ENCODE results near the gene CCNL2.

Gene CCNL2

DNA sequence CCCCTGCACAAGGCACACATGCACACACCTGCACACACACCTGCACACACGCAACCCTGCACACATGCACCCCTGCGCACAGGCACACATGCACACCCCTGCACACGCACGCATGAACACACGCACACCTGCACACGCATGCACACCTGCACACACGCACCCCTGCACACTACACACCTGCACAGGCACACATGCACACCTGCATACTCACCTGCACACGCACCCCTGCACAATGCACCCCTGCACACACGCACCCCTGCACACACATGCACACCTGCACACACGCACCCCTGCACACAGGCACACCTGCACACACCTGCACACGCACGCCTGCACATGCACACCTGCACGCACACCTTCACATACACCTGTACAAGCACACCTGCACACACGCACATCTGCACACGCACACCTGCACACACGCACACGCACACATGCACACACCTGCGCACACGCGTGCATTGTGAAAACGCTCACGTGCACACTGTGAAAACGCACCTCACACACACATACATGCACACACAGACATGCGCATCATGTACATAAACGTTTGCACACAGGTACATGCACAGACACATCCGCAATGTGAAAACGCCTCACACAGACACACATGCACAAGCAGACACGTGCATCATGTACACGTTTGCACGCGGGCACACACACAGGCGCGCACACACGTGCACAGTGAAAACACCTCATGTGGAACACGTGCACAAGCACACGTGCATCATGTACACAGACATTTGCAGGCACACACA lies 58.2 kb downstream of the CCNL2 start:
- no peak for ATAC-seq

DNA sequence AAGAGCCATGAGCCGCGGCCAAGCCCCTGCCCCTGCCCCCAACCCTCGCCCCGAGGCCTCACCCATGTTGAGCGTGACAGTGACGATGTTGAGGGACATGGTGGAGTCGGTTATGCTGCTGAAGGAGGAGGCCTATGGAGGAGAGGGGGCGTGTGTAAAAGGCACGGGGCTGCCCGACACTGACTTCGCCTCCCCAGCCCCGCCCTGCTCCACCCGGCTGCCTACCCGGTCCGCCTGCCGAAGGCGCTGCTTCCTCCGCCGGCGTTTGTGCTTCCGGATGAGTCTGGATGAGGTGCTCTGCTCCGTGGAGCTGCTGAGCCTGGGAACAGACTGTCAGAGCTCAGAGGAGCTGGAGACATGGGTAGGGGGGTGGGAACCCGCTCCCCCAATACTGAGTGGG lies 59.0 kb downstream of the CCNL2 start:
- ATAC-seq: no peak

DNA sequence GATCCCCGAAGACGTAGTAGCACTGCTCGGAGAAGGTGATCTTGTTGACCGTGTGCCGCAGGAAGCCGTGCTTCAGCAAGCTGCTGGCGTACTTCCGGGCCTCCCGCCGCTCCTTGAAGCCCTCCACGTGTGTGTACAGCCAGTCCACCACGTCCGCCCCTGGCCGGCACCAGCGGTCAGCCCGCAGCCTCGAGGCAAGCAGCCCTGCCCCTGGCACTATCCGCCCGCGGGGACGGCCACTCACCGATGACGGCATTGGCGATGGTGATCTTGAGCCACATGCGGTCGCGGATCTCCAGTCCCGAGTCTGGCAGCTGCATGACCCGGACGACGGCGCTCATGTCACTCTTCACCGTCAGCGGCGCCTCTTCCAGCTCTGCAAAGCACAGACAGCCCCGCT lies 60.9 kb downstream of the CCNL2 start:
- no peak for ATAC-seq

DNA sequence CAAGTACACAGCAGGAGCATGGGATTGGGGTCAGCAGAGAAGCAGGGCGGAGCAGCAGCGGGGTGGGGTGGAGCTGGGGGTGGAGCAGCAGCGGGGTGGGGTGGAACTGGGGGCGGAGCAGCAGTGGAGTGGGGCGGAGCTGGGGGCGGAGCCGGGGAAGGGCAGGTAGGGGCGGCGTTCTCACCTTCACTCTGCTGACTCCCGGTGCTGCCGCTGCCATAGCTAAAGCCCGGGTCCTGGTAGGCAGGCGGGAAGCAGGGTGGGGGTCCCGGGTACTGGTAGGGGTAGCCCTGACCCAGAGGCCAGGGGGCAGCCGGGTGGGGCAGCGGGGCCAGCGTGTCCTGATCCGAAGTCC lies 61.4 kb downstream of the CCNL2 start:
- peak; percentile 46 to 59 for ATAC-seq

DNA sequence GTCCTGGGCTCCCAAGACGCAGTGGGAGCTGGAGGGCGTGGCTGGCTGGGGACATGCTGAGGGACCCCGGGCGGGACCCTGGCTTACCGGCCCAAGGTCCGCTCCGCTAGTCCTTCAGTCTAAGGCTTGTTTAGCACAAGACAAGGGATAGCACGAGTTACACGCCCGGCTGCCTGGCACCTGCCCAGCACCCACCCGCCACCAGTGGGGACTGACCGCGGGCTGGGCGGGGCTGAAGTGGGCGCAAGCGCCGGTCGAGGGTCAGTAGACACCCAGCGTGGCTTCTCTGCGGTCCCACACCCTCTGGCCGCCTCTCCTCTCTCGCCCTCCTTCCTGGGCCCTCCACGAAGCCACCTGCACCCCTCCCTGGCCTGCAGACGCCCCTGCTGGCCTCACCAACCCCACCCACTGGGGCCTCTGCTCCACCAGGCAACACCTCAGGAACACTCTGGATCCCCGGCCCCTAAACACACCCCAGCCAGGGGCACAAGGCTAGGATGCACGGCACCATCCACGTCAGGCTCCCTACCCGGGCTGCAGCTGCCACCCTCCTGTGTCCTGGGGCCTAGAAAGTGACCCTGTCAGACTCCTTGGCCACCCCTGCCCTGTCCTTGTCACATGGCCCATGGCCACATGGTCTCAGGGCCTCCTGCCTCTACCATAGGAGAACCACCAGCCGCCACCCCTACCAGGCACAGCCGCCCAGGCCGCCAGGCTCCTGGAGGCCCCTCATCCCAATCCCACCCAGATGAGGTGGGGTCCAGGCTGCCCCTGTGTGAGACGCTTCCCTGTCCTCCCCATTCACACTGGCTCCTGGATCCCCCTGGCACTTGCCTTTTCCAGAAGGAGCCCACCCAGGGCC lies 62.0 kb downstream of the CCNL2 start:
- ATAC-seq: no peak

DNA sequence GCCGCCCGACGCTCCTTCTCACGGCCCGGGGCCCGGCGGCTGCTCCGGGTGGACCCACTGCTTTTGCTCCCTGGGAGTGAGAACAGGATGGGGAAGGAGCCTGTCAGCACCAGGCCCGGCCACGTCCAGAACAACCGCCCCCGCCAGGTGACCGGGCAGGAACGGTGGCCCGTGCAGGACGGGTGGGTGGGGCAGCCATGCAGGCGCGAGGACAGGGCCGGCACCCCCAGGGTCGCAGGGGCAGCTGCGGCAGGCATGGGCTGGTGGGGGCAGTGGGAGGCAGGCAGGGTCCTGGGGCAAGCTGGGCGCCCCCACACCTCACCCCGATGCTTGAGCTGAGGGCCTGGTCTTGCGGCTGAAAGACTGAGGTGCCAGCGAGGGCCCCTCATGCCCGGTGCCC lies 62.7 kb downstream of the CCNL2 start:
- no peak for ATAC-seq

DNA sequence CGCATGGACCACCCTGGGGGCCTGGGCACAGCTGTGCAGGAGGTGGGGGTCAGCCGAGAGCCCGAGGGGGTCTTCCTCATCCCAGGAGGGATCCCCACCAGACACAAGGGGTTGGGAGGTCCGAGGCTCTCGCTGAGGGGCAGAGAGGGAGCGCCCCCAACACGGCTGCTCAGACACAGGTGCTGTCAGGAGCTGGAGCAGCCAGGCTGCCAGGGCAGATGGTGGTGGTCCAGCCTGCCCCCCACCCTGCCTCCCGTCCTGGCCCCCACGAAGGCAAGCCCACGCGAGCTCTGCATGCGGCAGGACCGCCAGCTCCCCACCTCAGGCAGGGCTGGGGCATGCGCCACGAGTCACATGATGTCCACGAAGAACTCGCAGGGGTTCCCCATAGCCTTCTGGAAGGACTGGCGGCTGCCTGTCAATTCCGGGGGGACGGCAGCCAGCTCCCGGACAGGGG lies 63.3 kb downstream of the CCNL2 start:
- no peak for ATAC-seq

All from activated CD4-positive, CD25-positive, alpha-beta regulatory T cell treated with anti-CD3 and anti-CD28 coated beads, Interleukin-2, amount 50 U/mL, for 24 hours (primary cell).